Naive thymus-derived CD4-positive, alpha-beta T cell (primary cell): Measurements from ENCODE around the gene SLC22A31. TPM values are rescaled to one million over a fixed set of nuclear protein-coding genes. Genes with fewer than 3 reads are reported as not detected.

Source experiments
- ATAC-seq: fragments of 150-1000 bp; cut with Tn5 transposase; 2 replicates; pipeline ENCODE4 v1.10.0; 2021; ENCODE audit warnings: mild to moderate bottlenecking, moderate library complexity
- CTCF ChIA-PET: fragments of 350-600 bp; sonication (Branson Sonifier 250); formaldehyde crosslinking; loops from one replicate; lab custom pipeline; 2021; ENCODE audit warnings: antibody characterized with exemption; lab: Charles Lee
- POLR2A ChIA-PET: fragments of 350-600 bp; sonication (Branson Sonifier 250); formaldehyde crosslinking; loops from one replicate; lab custom pipeline; 2021; ENCODE audit warnings: antibody characterized with exemption, inconsistent platforms; lab: Charles Lee
- DNase-seq, 9 donors: peaks; one replicate each; pipeline versions ENCODE4 v3.0.0 to v3.0.0-alpha.2; 2020 to 2022; ENCODE audit warnings: mixed read lengths in 1 of 9
- H3K27ac ChIP-seq: one replicate; pipeline ENCODE4 v1.7.0; 2013; ENCODE audit warnings: mild to moderate bottlenecking, low read depth, low read length, moderate library complexity
- H3K27me3 ChIP-seq, 2 donors: one replicate each; pipeline ENCODE4 v1.7.0; 2013; ENCODE audit warnings: low read length in 2 of 2, mild to moderate bottlenecking in 2 of 2, moderate library complexity in 2 of 2; ENCODE audit not compliant: control insufficient read depth in 2 of 2, insufficient read depth in 2 of 2
- H3K36me3 ChIP-seq, 3 experiments: 1 replicate in 2 of 3; 2 replicates in 1 of 3; pipeline ENCODE4 v1.7.0; 2013; ENCODE audit warnings: low read length in 3 of 3, mild to moderate bottlenecking in 3 of 3, moderate library complexity in 1 of 3; ENCODE audit not compliant: insufficient read depth in 3 of 3, control insufficient read depth in 2 of 3
- H3K4me1 ChIP-seq, 2 donors: one replicate each; pipeline ENCODE4 v1.7.0; 2013; ENCODE audit warnings: low read length in 2 of 2, mild to moderate bottlenecking in 2 of 2, moderate library complexity in 1 of 2; ENCODE audit not compliant: control insufficient read depth in 2 of 2, insufficient read depth in 2 of 2
- H3K4me3 ChIP-seq: 2 replicates; pipeline ENCODE4 v1.7.0; 2013; ENCODE audit warnings: mild to moderate bottlenecking, low read length
- H3K9me3 ChIP-seq, 3 experiments: 1 replicate in 2 of 3; 2 replicates in 1 of 3; pipeline ENCODE4 v1.7.0; 2013; ENCODE audit warnings: low read length in 3 of 3; ENCODE audit not compliant: control insufficient read depth in 2 of 3
- H3K27ac Mint-ChIP-seq, 9 donors: one replicate each; pipeline ENCODE4 v1.8.0; 2020 to 2022; ENCODE audit warnings: mixed read lengths in 9 of 9, mild to moderate bottlenecking in 8 of 9, moderate library complexity in 5 of 9, inconsistent platforms in 2 of 9
- H3K27me3 Mint-ChIP-seq, 5 donors: one replicate each; pipeline ENCODE4 v1.8.0; 2021 to 2022; ENCODE audit warnings: mixed read lengths in 5 of 5, mild to moderate bottlenecking in 1 of 5
- H3K36me3 Mint-ChIP-seq, 5 donors: one replicate each; pipeline ENCODE4 v1.8.0; 2020 to 2022; ENCODE audit warnings: mixed read lengths in 5 of 5, mild to moderate bottlenecking in 3 of 5, inconsistent platforms in 1 of 5
- H3K4me1 Mint-ChIP-seq, 7 donors: one replicate each; pipeline ENCODE4 v1.8.0; 2020 to 2022; ENCODE audit warnings: mixed read lengths in 7 of 7, mild to moderate bottlenecking in 3 of 7, inconsistent platforms in 1 of 7
- H3K4me3 Mint-ChIP-seq, 10 donors: one replicate each; pipeline ENCODE4 v1.8.0; 2020 to 2022; ENCODE audit warnings: mild to moderate bottlenecking in 10 of 10, mixed read lengths in 10 of 10, moderate library complexity in 6 of 10, inconsistent platforms in 2 of 10
- H3K9me3 Mint-ChIP-seq, 11 donors: one replicate each; pipeline ENCODE4 v1.8.0; 2020 to 2022; ENCODE audit warnings: mixed read lengths in 11 of 11, mild to moderate bottlenecking in 4 of 11, inconsistent platforms in 1 of 11, moderate library complexity in 1 of 11
- intact Hi-C, 2 donors: fragments of 100-400 bp; cut with micrococcal nuclease; formaldehyde crosslinking; loops; one replicate each; pipeline ENCODE4 v1.15.1; 2023
- polyA plus RNA-seq, 2 donors: library from polyadenylated mRNA; unstranded; fragments of 300-500 nt; fragmentation: Illumina TruSeq; gene quantifications; one replicate each; pipeline ENCODE4 v1.2.3, GENCODE V29; 2021
- total RNA-seq, 6 experiments: library from RNA in 5 of 6; stranded (reverse) in 5 of 6; gene quantifications; 1 replicate in 5 of 6; 2 replicates in 1 of 6; pipeline ENCODE4 v1.2.3 and lab custom pipeline; 2021 to 2026

The SLC22A31 gene
- total and polyA plus RNA-seq, 7 experiments from 2014 or later: 0.33 to 4.4 (median 1.8) TPM

- no peak for DNase-seq
Observed at GRCh38 chr16:89183975-89184676, 16.2 kb downstream of the SLC22A31 start.

GRCh38 chr16:89183463-89183862 is 16.9 kb downstream of the SLC22A31 start:
- H3K36me3 ChIP-seq: no peaks in the 10 kb centered on the region
- H3K4me1 ChIP-seq: peaks cover 0 to 6% of the 10 kb centered on the region in 2 donors
- intact Hi-C loops: no loop called here
- Mint-ChIP-seq H3K27ac (peak overlapping the region in 1 of 9 donors; percentile 43), H3K36me3 (no peaks in the 10 kb centered on the region), H3K9me3 (peaks cover 0 to 7% (median 0%) of the 10 kb centered on the region in 11 donors), H3K27me3 (no peaks in the 10 kb centered on the region), H3K4me3 (no peak overlapping the region), H3K4me1 (peaks cover 0 to 20% (median 6%) of the 10 kb centered on the region in 7 donors)
- H3K27me3 ChIP-seq: no peaks in the 10 kb centered on the region
- CTCF ChIA-PET: no interaction called here
- no peak overlapping the region for H3K27ac ChIP-seq
- ATAC-seq (no peak), DNase-seq (no peak)
- no peak overlapping the region for H3K4me3 ChIP-seq
- no peaks in the 10 kb centered on the region for H3K9me3 ChIP-seq
- POLR2A ChIA-PET: no interaction called here

More at GRCh38 chr16:89183975-89184676, 16.2 kb downstream of the SLC22A31 start:
- intact Hi-C loops: no loop called here
- H3K4me1 ChIP-seq: peaks cover 0 to 6% of the 10 kb centered on the region in 2 donors
- no peaks in the 10 kb centered on the region for H3K27me3 Mint-ChIP-seq
- H3K27me3 ChIP-seq: no peaks in the 10 kb centered on the region
- no peak for ATAC-seq
- no peaks in the 10 kb centered on the region for H3K36me3 ChIP-seq
- no peaks in the 10 kb centered on the region for H3K9me3 ChIP-seq
- no peak overlapping the region for H3K27ac ChIP-seq
- peak overlapping the region in 1 of 10 donors; percentile 32 for H3K4me3 Mint-ChIP-seq
- peaks cover 0 to 9% (median 0%) of the 10 kb centered on the region in 11 donors for H3K9me3 Mint-ChIP-seq
- CTCF ChIA-PET: no interaction called here
- no peaks in the 10 kb centered on the region for H3K36me3 Mint-ChIP-seq
- peak overlapping the region in 5 of 9 donors; percentile 11 to 49 (median 44) for H3K27ac Mint-ChIP-seq
- no peak overlapping the region for H3K4me3 ChIP-seq
- POLR2A ChIA-PET: interaction anchor here (1.4 kb wide), 1 partner anchor 10 kb away, joined by 3 read pairs; no protein-coding TSS in a partner anchor
- peaks cover 0 to 20% (median 6%) of the 10 kb centered on the region in 7 donors for H3K4me1 Mint-ChIP-seq

- H3K4me3 ChIP-seq: no peak overlapping the region
- Mint-ChIP-seq H3K27ac (no peak overlapping the region), H3K4me1 (peaks cover 0 to 20% (median 6%) of the 10 kb centered on the region in 7 donors), H3K4me3 (no peak overlapping the region), H3K9me3 (no peaks in the 10 kb centered on the region), H3K36me3 (no peaks in the 10 kb centered on the region), H3K27me3 (no peaks in the 10 kb centered on the region)
- no peaks in the 10 kb centered on the region for H3K27me3 ChIP-seq
- ChIA-PET CTCF (no interaction called here), POLR2A (interaction anchor here (0.6 to 1.0 kb wide), 2 partner anchors 9 to 94 kb away, joined by 3 read pairs; partner anchors contain the start of gene CDH15)
- ATAC-seq (no peak), DNase-seq (no peak)
- no peak overlapping the region for H3K27ac ChIP-seq
- no peaks in the 10 kb centered on the region for H3K9me3 ChIP-seq
- peaks cover 0 to 6% of the 10 kb centered on the region in 2 donors for H3K4me1 ChIP-seq
- H3K36me3 ChIP-seq: no peaks in the 10 kb centered on the region
- intact Hi-C loops: loop anchor here in 1 of 2 donors (10.0 kb wide), 1 partner anchor 725 kb away; the partner anchor contains the start of gene ZFPM1
Observed at GRCh38 chr16:89179656-89180315, 20.6 kb downstream of the SLC22A31 start.

- CTCF ChIA-PET: no interaction called here
- ATAC-seq (no peak), DNase-seq (no peak)
- no peak overlapping the region for H3K27ac Mint-ChIP-seq
- no peaks in the 10 kb centered on the region for H3K36me3 Mint-ChIP-seq
- Histone ChIP-seq H3K27ac (no peak overlapping the region), H3K4me1 (peaks cover 0 to 6% of the 10 kb centered on the region in 2 donors), H3K36me3 (no peaks in the 10 kb centered on the region), H3K4me3 (no peak overlapping the region), H3K27me3 (no peaks in the 10 kb centered on the region), H3K9me3 (no peaks in the 10 kb centered on the region)
- POLR2A ChIA-PET: no interaction called here
- H3K4me3 Mint-ChIP-seq: no peak overlapping the region
- intact Hi-C loops: loop anchor here in 1 of 2 donors (10.0 kb wide), 1 partner anchor 724 kb away; the partner anchor contains the start of gene ZFPM1
- H3K27me3 Mint-ChIP-seq: no peaks in the 10 kb centered on the region
- no peaks in the 10 kb centered on the region for H3K9me3 Mint-ChIP-seq
- H3K4me1 Mint-ChIP-seq: peaks cover 0 to 20% (median 6%) of the 10 kb centered on the region in 7 donors
Observed at GRCh38 chr16:89179148-89179484, 21.2 kb downstream of the SLC22A31 start.

GRCh38 chr16:89178453-89179147 is 21.7 kb downstream of the SLC22A31 start:
- CTCF ChIA-PET: no interaction called here
- peaks cover 0 to 20% (median 6%) of the 10 kb centered on the region in 7 donors for H3K4me1 Mint-ChIP-seq

GRCh38 chr16:89177501-89177900 is 22.8 kb downstream of the SLC22A31 start:
- no peaks in the 10 kb centered on the region for H3K36me3 ChIP-seq
- H3K27ac ChIP-seq: no peak overlapping the region
- no peak for DNase-seq
- POLR2A ChIA-PET: interaction anchor here (0.8 to 1.1 kb wide), 2 partner anchors 10 to 27 kb away, joined by 3 to 4 read pairs; no protein-coding TSS in a partner anchor
- no peak for ATAC-seq
- no peaks in the 10 kb centered on the region for H3K36me3 Mint-ChIP-seq
- peaks cover 0 to 6% of the 10 kb centered on the region in 2 donors for H3K4me1 ChIP-seq
- H3K9me3 Mint-ChIP-seq: no peaks in the 10 kb centered on the region
- peaks cover 0 to 12% (median 3%) of the 10 kb centered on the region in 7 donors for H3K4me1 Mint-ChIP-seq
- intact Hi-C loops: loop anchor here in 1 of 2 donors (10.0 kb wide), 1 partner anchor 723 kb away; the partner anchor contains the start of gene ZFPM1
- no peaks in the 10 kb centered on the region for H3K27me3 Mint-ChIP-seq
- no peak overlapping the region for H3K27ac Mint-ChIP-seq
- CTCF ChIA-PET: no interaction called here
- no peak overlapping the region for H3K4me3 ChIP-seq
- H3K27me3 ChIP-seq: no peaks in the 10 kb centered on the region
- no peaks in the 10 kb centered on the region for H3K9me3 ChIP-seq
- no peak overlapping the region for H3K4me3 Mint-ChIP-seq

More at GRCh38 chr16:89178453-89179147, 21.7 kb downstream of the SLC22A31 start:
- Mint-ChIP-seq H3K27ac (no peak overlapping the region), H3K36me3 (no peaks in the 10 kb centered on the region), H3K27me3 (no peaks in the 10 kb centered on the region), H3K4me3 (no peak overlapping the region), H3K9me3 (no peaks in the 10 kb centered on the region)
- intact Hi-C loops: loop anchor here in 1 of 2 donors (10.0 kb wide), 1 partner anchor 724 kb away; the partner anchor contains the start of gene ZFPM1
- Histone ChIP-seq H3K36me3 (no peaks in the 10 kb centered on the region), H3K4me1 (peaks cover 0 to 6% of the 10 kb centered on the region in 2 donors), H3K4me3 (no peak overlapping the region), H3K9me3 (no peaks in the 10 kb centered on the region), H3K27ac (no peak overlapping the region), H3K27me3 (no peaks in the 10 kb centered on the region)
- no peak for DNase-seq
- no peak for ATAC-seq
- POLR2A ChIA-PET: interaction anchor here (0.8 kb wide), 1 partner anchor 26 kb away, joined by 4 read pairs; no protein-coding TSS in a partner anchor
